Natural killer cell (primary cell): ENCODE measurements around the gene CDH12. TPM values are rescaled to one million over a fixed set of nuclear protein-coding genes. Genes with fewer than 3 reads are reported as not detected.

ENCODE experiments used
- ATAC-seq, 3 donors: fragments of 150-1000 bp in 2 of 3; fragments of 200-7000 bp in 1 of 3; cut with Tn5 transposase; 1 replicate in 1 of 3; 2 replicates in 2 of 3; pipeline ENCODE4 v1.10.0; 2021; ENCODE audit warnings: mild to moderate bottlenecking in 2 of 3, moderate library complexity in 2 of 3
- DNase-seq, 2 donors: peaks; one replicate each; pipeline versions ENCODE4 v3.0.0 to v3.0.0-alpha.2; 2013 to 2021; ENCODE audit warnings: mixed read lengths in 1 of 2
- H3K27ac ChIP-seq: one replicate; pipeline ENCODE4 v1.5.1; 2013; ENCODE audit warnings: mild to moderate bottlenecking, low read length
- H3K27me3 ChIP-seq: one replicate; pipeline ENCODE4 v1.6.1; 2013; ENCODE audit warnings: low read length; ENCODE audit not compliant: control insufficient read depth, insufficient read depth
- H3K36me3 ChIP-seq: one replicate; pipeline ENCODE4 v1.6.1; 2013; ENCODE audit warnings: low read length; ENCODE audit not compliant: control insufficient read depth, insufficient read depth
- H3K4me1 ChIP-seq: one replicate; pipeline ENCODE4 v1.6.1; 2013; ENCODE audit warnings: low read length; ENCODE audit not compliant: control insufficient read depth, insufficient read depth
- H3K4me3 ChIP-seq: one replicate; pipeline ENCODE4 v1.5.1; 2013; ENCODE audit warnings: low read length
- H3K9me3 ChIP-seq: one replicate; pipeline ENCODE4 v1.6.1; 2013; ENCODE audit warnings: low read length; ENCODE audit not compliant: control insufficient read depth, insufficient read depth
- H3K27ac Mint-ChIP-seq, 2 donors: one replicate each; pipeline ENCODE4 v1.8.0; 2022; ENCODE audit warnings: mild to moderate bottlenecking in 2 of 2, mixed read lengths in 2 of 2, moderate library complexity in 1 of 2
- H3K27me3 Mint-ChIP-seq, 2 donors: one replicate each; pipeline ENCODE4 v1.8.0; 2022; ENCODE audit warnings: low read depth in 2 of 2, mixed read lengths in 2 of 2
- H3K36me3 Mint-ChIP-seq: one replicate; pipeline ENCODE4 v1.8.0; 2022; ENCODE audit warnings: mixed read lengths
- H3K4me1 Mint-ChIP-seq, 2 donors: one replicate each; pipeline ENCODE4 v1.8.0; 2022; ENCODE audit warnings: mixed read lengths in 2 of 2
- H3K4me3 Mint-ChIP-seq: one replicate; pipeline ENCODE4 v1.8.0; 2022; ENCODE audit warnings: mild to moderate bottlenecking, moderate library complexity, mixed read lengths
- H3K9me3 Mint-ChIP-seq, 2 donors: one replicate each; pipeline ENCODE4 v1.8.0; 2022; ENCODE audit warnings: mixed read lengths in 2 of 2
- CTCF ChIP-seq: fragments of 200-600 bp; IDR thresholded peaks from one replicate; pipeline ENCODE4 v1.8.0; 2022; ENCODE audit warnings: antibody characterized with exemption
- WGBS: methylation state at CpG from one replicate; pipeline ENCODE4 v1.1.7; 2013; ENCODE audit warnings: missing lambda C conversion rate; ENCODE audit not compliant: insufficient coverage; 5-methylcytosine and 5-hydroxymethylcytosine counted together
- intact Hi-C: fragments of 100-400 bp; cut with micrococcal nuclease; formaldehyde crosslinking; loops from one replicate; pipeline ENCODE4 v1.14.2; 2022
- total RNA-seq, 4 donors: library from RNA; stranded (reverse); fragments of 120-200 nt in 1 of 4; gene quantifications; one replicate each; pipeline versions ENCODE4 v1.2.3 to v1.2.4, GENCODE V29; 2013 to 2022

Gene CDH12
- total RNA-seq, 3 donors from 2014 or later (not counting 1 experiment from before 2014, with no cell fraction given), result not detected

- intact Hi-C loops, result no loop called here
- no peak overlapping the region for H3K4me3 Mint-ChIP-seq
- H3K4me1 ChIP-seq, result no peaks in the 10 kb centered on the region
- H3K27me3 ChIP-seq, result no peaks in the 10 kb centered on the region
- peaks cover 12 to 15% of the 10 kb centered on the region in 2 donors for H3K9me3 Mint-ChIP-seq
- H3K36me3 Mint-ChIP-seq, result peaks cover 11% of the 10 kb centered on the region
- H3K4me3 ChIP-seq, result no peak overlapping the region
- no peaks in the 10 kb centered on the region for H3K36me3 ChIP-seq
- no peak overlapping the region for H3K27ac Mint-ChIP-seq
- H3K27me3 Mint-ChIP-seq, result no peaks in the 10 kb centered on the region
- no peak overlapping the region for H3K27ac ChIP-seq
- H3K9me3 ChIP-seq, result peaks cover 7% of the 10 kb centered on the region
- 25% methylated on average over 2 of the region's 2 CpGs for WGBS
- DNase-seq, result no peak
- no peak for ATAC-seq
- H3K4me1 Mint-ChIP-seq, result no peaks in the 10 kb centered on the region
- no peak for TF ChIP-seq CTCF
Measured at GRCh38 chr5:22621084-22621483, 232.1 kb downstream of the CDH12 start.

- no peaks in the 10 kb centered on the region for H3K9me3 ChIP-seq
- H3K4me1 ChIP-seq, result no peaks in the 10 kb centered on the region
- intact Hi-C loops, result no loop called here
- H3K4me3 ChIP-seq, result no peak overlapping the region
- WGBS, result 50% methylated on average over 1 of the region's 1 CpG
- Mint-ChIP-seq H3K4me3 (no peak overlapping the region), H3K27me3 (no peaks in the 10 kb centered on the region), H3K36me3 (peaks cover 6% of the 10 kb centered on the region), H3K9me3 (peaks cover 17 to 18% of the 10 kb centered on the region in 2 donors), H3K4me1 (no peaks in the 10 kb centered on the region), H3K27ac (no peak overlapping the region)
- no peak for ATAC-seq
- TF ChIP-seq CTCF, result no peak
- no peaks in the 10 kb centered on the region for H3K27me3 ChIP-seq
- no peak for DNase-seq
- H3K27ac ChIP-seq, result no peak overlapping the region
- H3K36me3 ChIP-seq, result no peaks in the 10 kb centered on the region
Measured at GRCh38 chr5:22615964-22616363, 237.2 kb downstream of the CDH12 start.

GRCh38 chr5:22614486-22615094 is 238.6 kb downstream of the CDH12 start:
- DNase-seq, result no peak
- Histone ChIP-seq H3K27ac (no peak overlapping the region), H3K4me1 (no peaks in the 10 kb centered on the region), H3K9me3 (no peaks in the 10 kb centered on the region), H3K36me3 (no peaks in the 10 kb centered on the region), H3K4me3 (no peak overlapping the region), H3K27me3 (no peaks in the 10 kb centered on the region)
- peaks cover 14 to 18% of the 10 kb centered on the region in 2 donors for H3K9me3 Mint-ChIP-seq
- H3K4me1 Mint-ChIP-seq, result no peaks in the 10 kb centered on the region
- H3K36me3 Mint-ChIP-seq, result peaks cover 6% of the 10 kb centered on the region
- H3K27ac Mint-ChIP-seq, result no peak overlapping the region
- WGBS, result 80% methylated on average over 5 of the region's 5 CpGs
- intact Hi-C loops, result no loop called here
- H3K4me3 Mint-ChIP-seq, result no peak overlapping the region
- TF ChIP-seq CTCF, result no peak
- H3K27me3 Mint-ChIP-seq, result no peaks in the 10 kb centered on the region
- no peak for ATAC-seq

GRCh38 chr5:22612928-22613327 is 240.2 kb downstream of the CDH12 start:
- H3K36me3 Mint-ChIP-seq, result no peaks in the 10 kb centered on the region
- Histone ChIP-seq H3K4me1 (no peaks in the 10 kb centered on the region), H3K4me3 (no peak overlapping the region), H3K27me3 (no peaks in the 10 kb centered on the region), H3K36me3 (no peaks in the 10 kb centered on the region), H3K9me3 (peaks cover 2% of the 10 kb centered on the region), H3K27ac (no peak overlapping the region)
- ATAC-seq (no peak), DNase-seq (no peak)
- no peak overlapping the region for H3K4me3 Mint-ChIP-seq
- H3K27me3 Mint-ChIP-seq, result no peaks in the 10 kb centered on the region
- no peaks in the 10 kb centered on the region for H3K4me1 Mint-ChIP-seq
- WGBS, result no CpG with 5 or more reads among the region's 1 CpG
- intact Hi-C loops, result no loop called here
- no peak for TF ChIP-seq CTCF
- H3K27ac Mint-ChIP-seq, result no peak overlapping the region
- peaks cover 14 to 17% of the 10 kb centered on the region in 2 donors for H3K9me3 Mint-ChIP-seq
